K562 (cell line): ENCODE data around the gene TGFBR3L. TPM values are rescaled to one million over a fixed set of nuclear protein-coding genes. Genes with fewer than 3 reads are reported as not detected.

Source experiments
- ATAC-seq: fragments of 200-7000 bp; cut with Tn5 transposase; 3 replicates; pipeline ENCODE4 v1.9.1; 2020; ENCODE audit warnings: moderate library complexity
- BruUV-seq: library from RNA; stranded (reverse); fragments of 400-500 nt; replicated peaks from 2 replicates; lab custom pipeline; 2021; lab: Mats Ljungman, UMichigan
- CTCF ChIA-PET: fragments of 300-600 bp; formaldehyde crosslinking; extraction: SDS; loops from one replicate; lab custom pipeline; 2021; ENCODE audit warnings: low intra/inter-chr PET ratio; lab: Yijun Ruan, JAX
- POLR2A ChIA-PET: fragments of 300-600, 350-650 bp; sonication (Branson Sonifier 250); formaldehyde crosslinking; extraction: SDS; loops from one replicate; lab custom pipeline; 2021; ENCODE audit warnings: antibody characterized with exemption, inconsistent platforms; lab: Yijun Ruan, JAX
- DNase-seq, 4 experiments: peaks; one replicate each; pipeline versions ENCODE4 v3.0.0 to v3.0.0-alpha.2; 2011 to 2018; ENCODE audit warnings: low spot score in 3 of 4, mixed read lengths in 3 of 4; ENCODE audit errors: extremely low read depth in 1 of 4
- FAIRE-seq: peaks from 2 replicates; lab custom pipeline; 2011; peaks lifted over from hg19 to GRCh38; lab: Jason Lieb, UNC
- H2AFZ ChIP-seq: 2 replicates; pipeline ENCODE4 v1.6.0; 2011; ENCODE audit warnings: low read depth, low read length, control low read depth, inconsistent platforms
- H3K27ac ChIP-seq: fragments of 200-600 bp; 3 replicates; pipeline ENCODE4 v1.8.0; 2011; ENCODE audit warnings: low read depth, mild to moderate bottlenecking, control low read depth, inconsistent platforms, low read length, moderate library complexity, mixed read lengths; ENCODE audit errors: extremely low read depth
- H3K27me3 ChIP-seq, 2 experiments: fragments of 300-600 bp in 1 of 2; 2 replicates in 1 of 2; 3 replicates in 1 of 2; pipeline versions ENCODE4 v1.6.0 to v1.8.0; 2011; ENCODE audit warnings: inconsistent platforms in 2 of 2, low read length in 2 of 2, mild to moderate bottlenecking in 1 of 2, mixed read lengths in 1 of 2, moderate library complexity in 1 of 2; ENCODE audit not compliant: control insufficient read depth in 2 of 2, insufficient read depth in 2 of 2
- H3K36me3 ChIP-seq: fragments of 300-600 bp; 3 replicates; pipeline ENCODE4 v1.8.0; 2011; ENCODE audit warnings: mild to moderate bottlenecking, low read length, inconsistent platforms; ENCODE audit not compliant: control insufficient read depth, insufficient read depth
- H3K4me1 ChIP-seq, 2 experiments: fragments of 200-600 bp in 1 of 2; replicated peaks in 1 of 2; 2 replicates in 1 of 2; 3 replicates in 1 of 2; pipeline versions ENCODE4 v1.5.1 to v1.8.0; 2011; ENCODE audit warnings: inconsistent platforms in 2 of 2, low read length in 2 of 2, mild to moderate bottlenecking in 1 of 2, mixed read lengths in 1 of 2, moderate library complexity in 1 of 2; ENCODE audit not compliant: control insufficient read depth in 2 of 2, insufficient read depth in 2 of 2
- H3K4me2 ChIP-seq: 2 replicates; pipeline ENCODE4 v1.6.1; 2011; ENCODE audit warnings: low read length, control low read depth, inconsistent platforms, mixed read lengths; ENCODE audit not compliant: insufficient read depth
- H3K4me3 ChIP-seq: fragments of 200-600 bp; sonication (generic), shearing (Covaris generic); 2 replicates; pipeline ENCODE4 v1.5.1; 2016; ENCODE audit warnings: control low read depth, inconsistent platforms
- H3K79me2 ChIP-seq: fragments of 200-600 bp; 3 replicates; pipeline ENCODE4 v1.8.0; 2011; ENCODE audit warnings: low read length, inconsistent platforms; ENCODE audit not compliant: control insufficient read depth, insufficient read depth
- H3K9ac ChIP-seq, 2 experiments: 2 replicates each; pipeline versions ENCODE4 v1.6.0 to v1.6.1; 2011; ENCODE audit warnings: low read depth in 2 of 2, low read length in 2 of 2, control low read depth in 1 of 2, inconsistent platforms in 1 of 2, mild to moderate bottlenecking in 1 of 2, mixed read lengths in 1 of 2; ENCODE audit not compliant: insufficient read depth in 1 of 2
- H3K9me1 ChIP-seq: one replicate; pipeline ENCODE4 v1.6.0; 2011; ENCODE audit warnings: inconsistent platforms, mild to moderate bottlenecking, low read length, moderate library complexity; ENCODE audit not compliant: control insufficient read depth, insufficient read depth
- H3K9me3 ChIP-seq: replicated peaks from 2 replicates; pipeline ENCODE4 v1.5.1; 2011; ENCODE audit warnings: low read depth, low read length, inconsistent platforms; ENCODE audit not compliant: control insufficient read depth, insufficient read depth
- H4K20me1 ChIP-seq: replicated peaks from 2 replicates; pipeline ENCODE4 v1.6.1; 2011; ENCODE audit warnings: low read length, inconsistent platforms, mixed read lengths; ENCODE audit not compliant: control insufficient read depth, insufficient read depth
- NR2F6 ChIP-seq: fragments of 450-650 bp; formaldehyde crosslinking; IDR thresholded peaks from 2 replicates; pipeline ENCODE4 v1.4.0; 2020; ENCODE audit warnings: mild to moderate bottlenecking
- WGBS: fragments of 100-300 bp; shearing (Covaris generic); methylation state at CpG from one replicate; pipeline ENCODE4 v1.1.6; 2016; ENCODE audit warnings: low coverage, mixed read lengths; ENCODE audit not compliant: insufficient coverage; ENCODE audit errors: missing lambda C conversion rate; 5-methylcytosine and 5-hydroxymethylcytosine counted together
- in situ Hi-C: fragments of 300-500 bp; cut with MboI; formaldehyde crosslinking; loops from 4 replicates; pipeline ENCODE4 v1.15.0; 2018; ENCODE audit warnings: inconsistent platforms, mixed read lengths
- intact Hi-C: fragments of 100-400 bp; cut with micrococcal nuclease; formaldehyde crosslinking; loops from 2 replicates; pipeline ENCODE4 v1.14.2; 2022
- polyA plus RNA-seq, 8 experiments: library from polyadenylated mRNA; depleted of rRNA in 4 of 8; stranded (reverse) in 5 of 8; unstranded in 3 of 8; fragments of >200 nt; fragmentation: Nextera tagmentation in 2 of 8; fragmentation: Illumina TruSeq in 1 of 8; extraction: Ambion mirVana in 2 of 8; extraction: Trizol in 1 of 8; gene quantifications; 2 replicates each; pipeline versions ENCODE4 v1.2.1 to v1.2.3, GENCODE V29; 2011 to 2014; ENCODE audit warnings: inconsistent platforms in 1 of 8, missing spikeins in 1 of 8
- total RNA-seq, 7 experiments: library from RNA; depleted of rRNA in 6 of 7; stranded (reverse); fragments of >200 nt in 6 of 7; fragmentation: Illumina TruSeq in 2 of 7; extraction: Trizol in 2 of 7; gene quantifications; 2 replicates each; pipeline versions ENCODE4 v1.2.1 to v1.2.3, GENCODE V29; 2011 to 2021; ENCODE audit warnings: low replicate concordance in 1 of 7
- TF ChIP-seq, protein P1 (sequence below), 2 experiments: IDR thresholded peaks; 2 replicates each; pipeline ENCODE4 v1.6.1; 2011; ENCODE audit warnings: borderline replicate concordance in 1 of 2, control low read depth in 1 of 2, low read depth in 1 of 2, low read length in 1 of 2, mild to moderate bottlenecking in 1 of 2, mixed read lengths in 1 of 2, moderate library complexity in 1 of 2; ENCODE audit not compliant: insufficient read depth in 1 of 2, insufficient read length in 1 of 2, poor library complexity in 1 of 2, severe bottlenecking in 1 of 2; ENCODE audit errors: extremely low read depth in 1 of 2
- TF ChIP-seq, protein P2 (sequence below): sonication (generic); formaldehyde crosslinking; IDR thresholded peaks from 2 replicates; pipeline ENCODE4 v1.8.1; 2023; ENCODE audit warnings: mild to moderate bottlenecking, missing genetic modification reagents

Gene TGFBR3L
- total and polyA plus RNA-seq, 9 of the 15 experiments (the other 6 are each of a cell fraction or from before 2014, with no cell fraction given) = not detected

DNA sequence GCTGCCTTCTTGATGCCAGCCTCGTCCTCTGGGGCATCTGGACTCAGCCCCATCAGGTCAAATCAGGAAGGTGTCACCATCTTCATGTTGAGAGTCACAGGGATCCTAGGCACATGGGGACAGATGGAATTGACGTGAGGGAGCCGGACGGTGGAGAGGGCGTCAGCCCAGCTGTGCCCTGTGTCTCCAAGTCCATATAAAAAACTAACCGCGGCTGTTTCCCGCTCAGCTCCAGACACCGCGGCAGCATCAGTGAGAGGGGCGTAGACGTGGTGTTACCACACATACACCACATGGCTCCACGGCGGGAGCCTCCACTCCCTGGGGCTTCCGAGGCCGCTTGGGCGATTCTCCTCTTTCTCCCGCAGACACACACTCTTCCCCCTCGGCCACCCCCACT lies 34.8 kb upstream of the TGFBR3L start:
- H3K4me2 ChIP-seq = no peak overlapping the region
- FAIRE-seq = peak; percentile 26
- TF ChIP-seq, protein P1, sequence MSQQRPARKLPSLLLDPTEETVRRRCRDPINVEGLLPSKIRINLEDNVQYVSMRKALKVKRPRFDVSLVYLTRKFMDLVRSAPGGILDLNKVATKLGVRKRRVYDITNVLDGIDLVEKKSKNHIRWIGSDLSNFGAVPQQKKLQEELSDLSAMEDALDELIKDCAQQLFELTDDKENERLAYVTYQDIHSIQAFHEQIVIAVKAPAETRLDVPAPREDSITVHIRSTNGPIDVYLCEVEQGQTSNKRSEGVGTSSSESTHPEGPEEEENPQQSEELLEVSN (IDR thresholded peaks at IDR 0.05; ENCODE audit: borderline replicate concordance in 1 of 2, extremely low read depth in 1 of 2, insufficient read depth in 1 of 2, insufficient read length in 1 of 2, low read depth in 1 of 2, low read length in 1 of 2, poor library complexity in 1 of 2, severe bottlenecking in 1 of 2) = peak in 1 of 2 experiments; percentile 65
- TF ChIP-seq NR2F6 = no peak
- TF ChIP-seq, protein P2, sequence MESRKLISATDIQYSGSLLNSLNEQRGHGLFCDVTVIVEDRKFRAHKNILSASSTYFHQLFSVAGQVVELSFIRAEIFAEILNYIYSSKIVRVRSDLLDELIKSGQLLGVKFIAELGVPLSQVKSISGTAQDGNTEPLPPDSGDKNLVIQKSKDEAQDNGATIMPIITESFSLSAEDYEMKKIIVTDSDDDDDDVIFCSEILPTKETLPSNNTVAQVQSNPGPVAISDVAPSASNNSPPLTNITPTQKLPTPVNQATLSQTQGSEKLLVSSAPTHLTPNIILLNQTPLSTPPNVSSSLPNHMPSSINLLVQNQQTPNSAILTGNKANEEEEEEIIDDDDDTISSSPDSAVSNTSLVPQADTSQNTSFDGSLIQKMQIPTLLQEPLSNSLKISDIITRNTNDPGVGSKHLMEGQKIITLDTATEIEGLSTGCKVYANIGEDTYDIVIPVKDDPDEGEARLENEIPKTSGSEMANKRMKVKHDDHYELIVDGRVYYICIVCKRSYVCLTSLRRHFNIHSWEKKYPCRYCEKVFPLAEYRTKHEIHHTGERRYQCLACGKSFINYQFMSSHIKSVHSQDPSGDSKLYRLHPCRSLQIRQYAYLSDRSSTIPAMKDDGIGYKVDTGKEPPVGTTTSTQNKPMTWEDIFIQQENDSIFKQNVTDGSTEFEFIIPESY (CRISPR knock-in tag) = peak; percentile 95
- H3K27me3 ChIP-seq = no peaks in the 10 kb centered on the region
- no TSS peak for BruUV-seq
- H3K9ac ChIP-seq = no peak overlapping the region
- peak; percentile 48 for ATAC-seq
- POLR2A ChIA-PET = interaction anchor here (1.0 to 1.2 kb wide), 2 partner anchors 8 to 17 kb away, joined by 4 to 5 read pairs; partner anchors contain the start of gene LRRC8E
- no peak overlapping the region for H3K4me3 ChIP-seq
- no peaks in the 10 kb centered on the region for H3K9me3 ChIP-seq
- H3K79me2 ChIP-seq = no peaks in the 10 kb centered on the region
- H3K36me3 ChIP-seq = no peaks in the 10 kb centered on the region
- H3K4me1 ChIP-seq = peaks cover 7 to 17% of the 10 kb centered on the region in 2 experiments; a peak in 4 of 5 replicates
- intact Hi-C loops (no loop called here), in situ Hi-C loops (no loop called here)
- H4K20me1 ChIP-seq = no peaks in the 10 kb centered on the region
- WGBS = 78% methylated on average over 17 of the region's 19 CpGs
- H3K9me1 ChIP-seq = no peaks in the 10 kb centered on the region
- peak overlapping the region; percentile 79; the same call in 1 of the 2 replicates for H2AFZ ChIP-seq
- CTCF ChIA-PET = no interaction called here
- no peak overlapping the region for H3K27ac ChIP-seq
- no peak for DNase-seq
